NCI-H2029 treated with DMSO at 0.1 percent for 48 hours (cell line): ENCODE data around the gene KLK12.

Experiments
- DNase-seq: peaks from one replicate; lab custom pipeline; 2025; lab: John Stamatoyannopoulos, UW

Gene KLK12

GRCh38 chr19:51034704-51035103, at the start of gene KLK12:
Gene KLK12 (minus strand): TSS chr19:51035002. CDS start chr19:51034621, 381 bp downstream.
- DNase-seq = peak; percentile 94

GRCh38 chr19:51084505-51084904, 49.7 kb upstream of the KLK12 start:
- DNase-seq = no peak

GRCh38 chr19:51083783-51084182, 49.0 kb upstream of the KLK12 start:
- no peak for DNase-seq

GRCh38 chr19:51083181-51083580, 48.4 kb upstream of the KLK12 start:
- DNase-seq = no peak

GRCh38 chr19:51082611-51083010, 47.8 kb upstream of the KLK12 start, which contains the start of gene KLK14:
Gene KLK14 (minus strand): TSS chr19:51082887. CDS start chr19:51082614, 273 bp downstream.
- DNase-seq = peak; percentile 7

- DNase-seq = no peak
Measured at GRCh38 chr19:51081476-51081875, 46.7 kb upstream of the KLK12 start.

- DNase-seq = peak; percentile 76
Measured at GRCh38 chr19:51079481-51080110, 44.8 kb upstream of the KLK12 start.

GRCh38 chr19:51078731-51079130, 43.9 kb upstream of the KLK12 start:
- no peak for DNase-seq

GRCh38 chr19:51078104-51078503, 43.3 kb upstream of the KLK12 start:
- DNase-seq = no peak

GRCh38 chr19:51076631-51077213, 41.9 kb upstream of the KLK12 start:
- no peak for DNase-seq

GRCh38 chr19:51075998-51076397, 41.2 kb upstream of the KLK12 start:
- no peak for DNase-seq

- DNase-seq = peak; percentile 91
Measured at GRCh38 chr19:51071095-51071405, 36.2 kb upstream of the KLK12 start.

- peak; percentile 92 for DNase-seq
Measured at GRCh38 chr19:51070334-51071094, 35.7 kb upstream of the KLK12 start.

- DNase-seq = no peak
Measured at GRCh38 chr19:51066393-51067186, 31.8 kb upstream of the KLK12 start.

GRCh38 chr19:51065221-51065960, 30.6 kb upstream of the KLK12 start:
- DNase-seq = no peak

GRCh38 chr19:51064534-51065220, 29.9 kb upstream of the KLK12 start, which contains the start of gene KLK13:
Gene KLK13 (minus strand): TSS chr19:51065092. CDS start chr19:51065067, 25 bp downstream.
- DNase-seq = no peak

GRCh38 chr19:51063664-51064063, 28.9 kb upstream of the KLK12 start:
- no peak for DNase-seq

- DNase-seq = no peak
Measured at GRCh38 chr19:51060973-51061372, 26.2 kb upstream of the KLK12 start.

- DNase-seq = no peak
Measured at GRCh38 chr19:51060336-51060735, 25.5 kb upstream of the KLK12 start.

GRCh38 chr19:51059715-51060114, 24.9 kb upstream of the KLK12 start:
- no peak for DNase-seq

- no peak for DNase-seq
Measured at GRCh38 chr19:51055866-51056265, 21.1 kb upstream of the KLK12 start.
